ENCODE data around the gene TOE1.

The TOE1 gene

GRCh38 chr1:45348609-45348965 lies 8.6 kb downstream of the TOE1 start:
- ChIA-PET POLR2A (interaction anchor here (2.1 kb wide), 1 partner anchor 9 kb away, joined by 12 read pairs; the partner anchor contains the start of genes MUTYH and TOE1), CTCF (interaction anchor here (1.1 to 23.1 kb wide), 6 partner anchors 11 to 336 kb away, joined by 3 to 389 read pairs (median 4); partner anchors contain the start of genes TESK2 and UROD)
- TF ChIP-seq CTCF (IDR thresholded peaks at IDR 0.05; ENCODE audit: control extremely low read depth, extremely low read depth, low read depth, missing control alignments), result no peak
- DNase-seq (ENCODE audit: extremely low spot score), result no peak

GRCh38 chr1:45348966-45349677 lies 9.2 kb downstream of the TOE1 start:
- POLR2A ChIA-PET, result interaction anchor here (2.1 kb wide), 1 partner anchor 9 kb away, joined by 12 read pairs; the partner anchor contains the start of genes MUTYH and TOE1
- no peak for TF ChIP-seq CTCF (IDR thresholded peaks at IDR 0.05; ENCODE audit: control extremely low read depth, extremely low read depth, low read depth, missing control alignments)

GRCh38 chr1:45351508-45351907 lies 11.5 kb downstream of the TOE1 start:
- POLR2A ChIA-PET, result interaction anchor here (0.5 to 0.6 kb wide), 2 partner anchors 11 to 206 kb away, joined by 4 read pairs; partner anchors contain the start of genes MUTYH and TOE1

More at GRCh38 chr1:45348966-45349677, 9.2 kb downstream of the TOE1 start:
- no peak for DNase-seq (ENCODE audit: extremely low spot score)
- CTCF ChIA-PET, result interaction anchor here (1.3 to 23.1 kb wide), 6 partner anchors 8 to 337 kb away, joined by 3 to 389 read pairs (median 6); partner anchors contain the start of genes MUTYH, TESK2, TOE1 and UROD

GRCh38 chr1:45353685-45354084 lies 13.7 kb downstream of the TOE1 start:
- CTCF ChIA-PET, result interaction anchor here (1.6 to 23.1 kb wide), 3 partner anchors 8 to 138 kb away, joined by 3 to 389 read pairs (median 10); partner anchors contain the start of genes MUTYH, TESK2 and TOE1
- POLR2A ChIA-PET, result no interaction called here
- DNase-seq (ENCODE audit: extremely low spot score), result no peak
- TF ChIP-seq CTCF (IDR thresholded peaks at IDR 0.05; ENCODE audit: control extremely low read depth, extremely low read depth, low read depth, missing control alignments), result no peak

More at GRCh38 chr1:45351508-45351907, 11.5 kb downstream of the TOE1 start:
- DNase-seq (ENCODE audit: extremely low spot score), result no peak
- TF ChIP-seq CTCF (IDR thresholded peaks at IDR 0.05; ENCODE audit: control extremely low read depth, extremely low read depth, low read depth, missing control alignments), result no peak
- CTCF ChIA-PET, result interaction anchor here (1.3 to 23.1 kb wide), 4 partner anchors 8 to 160 kb away, joined by 4 to 389 read pairs (median 68); partner anchors contain the start of gene TESK2

- ChIA-PET POLR2A (interaction anchor here (0.7 kb wide), 1 partner anchor 196 kb away, joined by 6 read pairs; the partner anchor contains the start of gene AKR1A1), CTCF (interaction anchor here (2.0 to 23.1 kb wide), 2 partner anchors 15 to 137 kb away, joined by 10 to 389 read pairs; partner anchors contain the start of genes MUTYH, TESK2 and TOE1)
- TF ChIP-seq CTCF (IDR thresholded peaks at IDR 0.05; ENCODE audit: control extremely low read depth, extremely low read depth, low read depth, missing control alignments), result no peak
- DNase-seq (ENCODE audit: extremely low spot score), result no peak
Measured at GRCh38 chr1:45354838-45355237, 14.9 kb downstream of the TOE1 start.

- no peak for DNase-seq (ENCODE audit: extremely low spot score)
- TF ChIP-seq CTCF (IDR thresholded peaks at IDR 0.05; ENCODE audit: control extremely low read depth, extremely low read depth, low read depth, missing control alignments), result no peak
- ChIA-PET POLR2A (interaction anchor here (0.5 kb wide), 1 partner anchor 32 kb away, joined by 3 read pairs; no protein-coding TSS in a partner anchor), CTCF (interaction anchor here (1.3 to 23.1 kb wide), 4 partner anchors 10 to 519 kb away, joined by 3 to 389 read pairs (median 70); partner anchors contain the start of genes MUTYH, TESK2 and TOE1)
Measured at GRCh38 chr1:45355683-45356082, 15.7 kb downstream of the TOE1 start.

Data from GM10248 (cell line).